A673 (cell line): ENCODE measurements around the gene IPO5. TPM values are rescaled to one million over a fixed set of nuclear protein-coding genes. Genes with fewer than 3 reads are reported as not detected.

ENCODE experiments used
- BruUV-seq: library from RNA; stranded (reverse); fragments of 400-500 nt; replicated peaks from 2 replicates; lab custom pipeline; 2021; lab: Mats Ljungman, UMichigan
- CTCF ChIA-PET: fragments of 300-600 bp; sonication (Branson Sonifier 250); formaldehyde crosslinking; loops from one replicate; lab custom pipeline; 2022; ENCODE audit warnings: antibody characterized with exemption; lab: Charles Lee
- POLR2A ChIA-PET: fragments of 300-600 bp; sonication (Branson Sonifier 250); formaldehyde crosslinking; loops from one replicate; lab custom pipeline; 2022; ENCODE audit warnings: antibody characterized with exemption; ENCODE audit not compliant: low non-redundant PET; lab: Charles Lee
- DNase-seq: peaks from one replicate; pipeline ENCODE4 v3.0.0-alpha.2; 2015; ENCODE audit warnings: low spot score
- H3K27ac ChIP-seq: fragments of 200-600 bp; sonication (generic); 2 replicates; pipeline ENCODE4 v1.5.1; 2016; ENCODE audit warnings: mixed run types, low read depth, mild to moderate bottlenecking, mixed read lengths, antibody characterized with exemption, low read length; ENCODE audit not compliant: poor library complexity, severe bottlenecking
- H3K27me3 ChIP-seq: fragments of 200-600 bp; sonication (generic); replicated peaks from 2 replicates; pipeline ENCODE4 v1.6.1; 2017; ENCODE audit warnings: mixed run types, low read depth, mild to moderate bottlenecking, mixed read lengths, antibody characterized with exemption, low read length; ENCODE audit not compliant: insufficient read depth, poor library complexity
- H3K36me3 ChIP-seq: fragments of 200-600 bp; sonication (generic); 2 replicates; pipeline ENCODE4 v1.6.1; 2016; ENCODE audit warnings: mixed run types, mild to moderate bottlenecking, mixed read lengths, antibody characterized with exemption, low read length; ENCODE audit not compliant: insufficient read depth, poor library complexity, severe bottlenecking
- H3K4me1 ChIP-seq: fragments of 200-600 bp; sonication (generic); 2 replicates; pipeline ENCODE4 v1.6.1; 2017; ENCODE audit warnings: mixed run types, mild to moderate bottlenecking, mixed read lengths, antibody characterized with exemption, low read length; ENCODE audit not compliant: insufficient read depth, poor library complexity, severe bottlenecking
- H3K4me3 ChIP-seq: fragments of 200-600 bp; sonication (generic); 2 replicates; pipeline ENCODE4 v1.5.1; 2016; ENCODE audit warnings: low read depth, mixed run types, mild to moderate bottlenecking, mixed read lengths, low read length; ENCODE audit not compliant: poor library complexity, severe bottlenecking
- H3K9me3 ChIP-seq: fragments of 200-600 bp; sonication (generic); 2 replicates; pipeline ENCODE4 v1.6.1; 2016; ENCODE audit warnings: mixed run types, low read depth, mild to moderate bottlenecking, mixed read lengths, antibody characterized with exemption, low read length; ENCODE audit not compliant: poor library complexity, severe bottlenecking
- EZH2 ChIP-seq: fragments of 200-600 bp; sonication (generic); IDR thresholded peaks from 2 replicates; pipeline ENCODE4 v1.6.1; 2017; ENCODE audit warnings: borderline replicate concordance, low read depth, mild to moderate bottlenecking, mixed read lengths, antibody characterized with exemption, low read length; ENCODE audit not compliant: poor library complexity, severe bottlenecking
- intact Hi-C: fragments of 100-400 bp; cut with micrococcal nuclease; formaldehyde crosslinking; loops from one replicate; pipeline ENCODE4 v1.10.0; 2022; ENCODE audit not compliant: unreplicated experiment
- total RNA-seq: library from RNA; stranded (reverse); gene quantifications from 2 replicates; pipeline ENCODE4 v1.2.3, GENCODE V29; 2021
- TF ChIP-seq, protein P1 (sequence below): fragments of 300-800, 200-600 bp; sonication (generic); conservative IDR thresholded peaks from 2 replicates; pipeline ENCODE4 v1.5.1; 2017; ENCODE audit warnings: low read depth, mild to moderate bottlenecking, antibody characterized with exemption, low read length, moderate library complexity, mixed read lengths

The IPO5 gene
- total RNA-seq, 1 experiment from 2014 or later: 573 TPM

DNA sequence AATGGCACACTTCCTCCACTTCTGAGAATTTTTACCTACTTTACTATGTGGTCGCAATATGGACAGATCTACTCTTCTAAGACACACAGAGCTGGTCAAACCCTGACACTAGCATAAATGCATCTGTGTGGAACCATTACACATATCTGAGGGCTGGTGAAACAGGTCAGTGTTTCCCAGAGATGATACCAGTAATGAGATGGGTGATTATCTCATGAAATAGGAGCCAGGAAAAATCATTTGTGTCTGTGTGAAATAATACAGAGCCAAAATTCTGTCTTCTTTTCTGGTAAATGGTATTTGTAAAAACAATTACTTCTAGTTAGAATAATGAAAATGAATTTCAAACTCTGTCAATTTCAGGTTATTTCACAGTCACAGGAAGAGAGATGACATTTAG lies 117.8 kb downstream of the IPO5 start:
- TF ChIP-seq, protein P1, sequence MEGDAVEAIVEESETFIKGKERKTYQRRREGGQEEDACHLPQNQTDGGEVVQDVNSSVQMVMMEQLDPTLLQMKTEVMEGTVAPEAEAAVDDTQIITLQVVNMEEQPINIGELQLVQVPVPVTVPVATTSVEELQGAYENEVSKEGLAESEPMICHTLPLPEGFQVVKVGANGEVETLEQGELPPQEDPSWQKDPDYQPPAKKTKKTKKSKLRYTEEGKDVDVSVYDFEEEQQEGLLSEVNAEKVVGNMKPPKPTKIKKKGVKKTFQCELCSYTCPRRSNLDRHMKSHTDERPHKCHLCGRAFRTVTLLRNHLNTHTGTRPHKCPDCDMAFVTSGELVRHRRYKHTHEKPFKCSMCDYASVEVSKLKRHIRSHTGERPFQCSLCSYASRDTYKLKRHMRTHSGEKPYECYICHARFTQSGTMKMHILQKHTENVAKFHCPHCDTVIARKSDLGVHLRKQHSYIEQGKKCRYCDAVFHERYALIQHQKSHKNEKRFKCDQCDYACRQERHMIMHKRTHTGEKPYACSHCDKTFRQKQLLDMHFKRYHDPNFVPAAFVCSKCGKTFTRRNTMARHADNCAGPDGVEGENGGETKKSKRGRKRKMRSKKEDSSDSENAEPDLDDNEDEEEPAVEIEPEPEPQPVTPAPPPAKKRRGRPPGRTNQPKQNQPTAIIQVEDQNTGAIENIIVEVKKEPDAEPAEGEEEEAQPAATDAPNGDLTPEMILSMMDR: no peak
- no peak for TF ChIP-seq EZH2
- Histone ChIP-seq H3K9me3 (no peaks in the 10 kb centered on the region), H3K4me1 (no peaks in the 10 kb centered on the region), H3K4me3 (no peak overlapping the region), H3K27me3 (no peaks in the 10 kb centered on the region), H3K36me3 (no peaks in the 10 kb centered on the region), H3K27ac (no peak overlapping the region)
- POLR2A ChIA-PET: no interaction called here
- no peak for DNase-seq
- BruUV-seq: no TSS peak
- CTCF ChIA-PET: no interaction called here
- intact Hi-C loops: no loop called here

DNA sequence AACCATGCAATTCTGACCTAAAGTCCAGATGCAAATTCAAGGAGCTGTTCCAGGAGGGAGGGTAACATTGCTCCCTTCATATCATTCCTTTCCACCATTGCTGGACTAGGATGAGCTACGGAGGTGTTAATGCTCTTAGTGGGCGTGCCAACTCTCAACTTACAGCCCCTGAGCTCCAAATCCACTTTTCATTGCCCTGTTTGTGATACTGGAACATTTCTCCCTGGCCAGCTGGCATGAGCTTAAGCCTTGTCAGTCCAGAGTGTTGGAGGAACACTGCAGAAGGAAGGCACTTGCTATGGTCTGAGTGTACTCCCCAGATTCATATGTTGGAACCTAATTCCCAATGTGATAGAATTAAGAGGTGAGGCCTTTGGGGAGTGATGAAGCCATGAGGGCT lies 119.0 kb downstream of the IPO5 start:
- ChIA-PET POLR2A (no interaction called here), CTCF (no interaction called here)
- Histone ChIP-seq H3K27me3 (no peaks in the 10 kb centered on the region), H3K4me1 (no peaks in the 10 kb centered on the region), H3K27ac (no peak overlapping the region), H3K36me3 (no peaks in the 10 kb centered on the region), H3K4me3 (no peak overlapping the region), H3K9me3 (no peaks in the 10 kb centered on the region)
- TF ChIP-seq, protein P1: no peak
- no peak for TF ChIP-seq EZH2
- BruUV-seq: no TSS peak
- no peak for DNase-seq
- intact Hi-C loops: no loop called here

Other genes starting within 250 kb of the IPO5 start
- 177 and 181 TPM in 2 replicates for gene FARP1, start 189.4 kb downstream of the IPO5 start, total RNA-seq
- gene RNF113B, start 223.6 kb downstream of the IPO5 start, total RNA-seq: not detected in 2 replicates